IPS DF 19.7 (cell line): Measurements from ENCODE around the gene ADM5.
A peak's percentile ranks its signal among the peaks of the same experiment; 100 is the strongest.
"Not testable (repeated sequence)": the region's sequence is repeated elsewhere in the genome, so short reads cannot be mapped to it uniquely, and the experiment has no call there.

ENCODE experiments used
- DNase-seq: peaks from one replicate; pipeline ENCODE4 v3.0.0-alpha.2; 2013; ENCODE audit warnings: low read depth, low spot score

The ADM5 gene

GRCh38 chr19:49701271-49701786, 11.9 kb downstream of the ADM5 start:
- no peak for DNase-seq

DNA sequence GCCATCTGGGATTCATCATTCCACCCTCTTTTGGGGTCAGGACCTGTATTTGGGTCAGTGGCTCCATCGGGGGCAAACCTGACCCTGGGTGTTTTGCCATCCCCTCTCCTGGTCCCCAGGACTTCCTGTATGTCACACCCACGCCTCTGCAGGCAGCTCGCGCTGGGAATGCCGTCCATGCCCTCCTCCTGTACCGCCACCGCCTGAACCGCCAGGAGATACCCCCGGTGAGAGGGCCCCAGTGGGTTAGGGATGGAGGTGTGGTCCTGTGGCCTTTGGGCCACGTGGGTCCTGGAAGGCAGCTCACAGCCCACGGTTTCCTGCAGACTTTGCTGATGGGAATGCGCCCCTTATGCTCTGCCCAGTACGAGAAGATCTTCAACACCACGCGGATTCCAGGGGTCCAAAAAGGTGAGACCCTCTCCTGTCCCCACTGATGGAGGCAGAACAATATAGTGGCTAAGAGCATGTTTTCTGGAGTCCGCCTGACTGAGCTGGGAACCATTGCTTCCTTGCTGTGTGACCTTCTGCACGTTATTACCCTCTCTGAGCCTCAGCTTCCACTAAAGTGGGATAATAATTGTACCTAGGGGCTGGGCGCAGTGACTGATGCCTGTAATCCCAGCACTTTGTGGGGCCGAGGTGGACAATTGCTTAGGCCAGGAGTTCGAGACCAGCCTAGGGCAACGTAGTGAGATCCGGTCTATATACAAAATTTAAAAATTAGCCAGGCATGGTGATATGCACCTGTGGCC, 15.7 kb downstream of the ADM5 start:
- no peak for DNase-seq

GRCh38 chr19:49705919-49706318, 16.5 kb downstream of the ADM5 start:
- DNase-seq = no peak

DNA sequence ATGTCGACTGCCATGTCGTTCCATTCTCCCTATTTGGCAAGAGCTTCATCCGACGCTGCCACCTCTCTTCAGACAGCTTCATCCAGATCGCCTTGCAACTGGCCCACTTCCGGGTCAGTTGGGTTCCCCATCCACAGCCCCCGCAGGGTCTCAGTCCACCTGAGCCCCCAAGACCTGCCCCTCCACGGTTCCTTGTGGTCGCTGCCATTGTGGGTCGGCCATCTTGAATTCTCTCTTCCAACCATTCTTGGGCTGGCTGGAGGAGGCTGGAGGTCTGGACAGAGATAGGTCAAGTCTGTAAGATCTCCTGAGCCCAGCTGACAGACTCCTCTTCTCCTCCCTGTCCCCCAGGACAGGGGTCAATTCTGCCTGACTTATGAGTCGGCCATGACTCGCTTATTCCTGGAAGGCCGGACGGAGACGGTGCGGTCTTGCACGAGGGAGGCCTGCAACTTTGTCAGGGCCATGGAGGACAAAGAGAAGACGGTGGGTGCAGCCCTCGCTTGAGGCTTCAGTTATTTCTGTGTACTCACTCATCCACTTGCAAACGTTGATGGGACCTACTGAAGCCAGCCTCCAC, 21.1 kb downstream of the ADM5 start:
- no peak for DNase-seq

GRCh38 chr19:49712397-49712859, 23.0 kb downstream of the ADM5 start:
- peak; percentile 35 for DNase-seq

- DNase-seq = no peak
These were observed 23.9 kb downstream of the ADM5 start for GRCh38 chr19:49713236-49713845.

DNA sequence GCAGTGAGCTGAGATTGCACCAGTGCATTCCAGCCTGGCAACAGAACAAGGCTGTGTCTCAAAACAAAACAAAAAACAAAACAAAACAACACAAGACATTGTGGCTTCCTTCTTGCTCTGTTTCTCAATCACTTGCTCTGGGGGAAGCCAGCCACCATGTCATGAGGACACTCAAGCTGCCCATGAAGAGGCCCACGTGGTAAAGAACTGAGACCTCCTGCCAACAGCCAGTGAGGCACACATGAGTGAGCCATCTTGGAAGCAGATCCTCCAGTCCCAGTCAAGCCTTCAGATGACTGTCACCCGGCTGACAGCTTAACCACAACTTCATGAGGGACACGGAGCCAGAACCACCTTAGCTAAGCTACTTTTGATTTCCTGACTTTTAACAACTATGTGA, 26.8 kb downstream of the ADM5 start:
- no peak for DNase-seq

DNA sequence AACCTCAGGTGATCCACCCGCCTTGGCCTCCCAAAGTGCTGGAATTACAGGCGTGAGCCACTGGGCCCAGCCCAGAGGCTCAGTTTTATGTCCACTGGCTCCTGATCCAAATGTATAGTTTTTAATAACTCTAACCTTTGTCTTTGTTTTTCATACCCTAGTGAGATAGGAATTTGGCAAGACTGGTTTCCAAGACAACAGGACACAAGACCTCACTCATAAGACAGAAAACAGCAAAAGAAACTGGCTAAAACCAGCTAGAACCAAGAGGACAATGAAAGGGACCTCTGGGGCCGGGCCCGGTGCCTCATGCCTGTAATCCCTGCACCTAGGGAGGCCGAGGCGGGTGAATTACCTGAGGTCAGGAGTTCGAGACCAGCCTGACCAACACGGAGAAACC, 29.1 kb downstream of the ADM5 start:
- no peak for DNase-seq

GRCh38 chr19:49718991-49719390, 29.6 kb downstream of the ADM5 start:
- no peak for DNase-seq

GRCh38 chr19:49719420-49719819, 30.0 kb downstream of the ADM5 start:
- not testable (repeated sequence) for DNase-seq

GRCh38 chr19:49727217-49728030, 38.0 kb downstream of the ADM5 start:
- DNase-seq = no peak

GRCh38 chr19:49730166-49730565, 40.8 kb downstream of the ADM5 start:
- DNase-seq = no peak

- no peak for DNase-seq
These were observed 48.9 kb downstream of the ADM5 start for GRCh38 chr19:49738268-49738667.

DNA sequence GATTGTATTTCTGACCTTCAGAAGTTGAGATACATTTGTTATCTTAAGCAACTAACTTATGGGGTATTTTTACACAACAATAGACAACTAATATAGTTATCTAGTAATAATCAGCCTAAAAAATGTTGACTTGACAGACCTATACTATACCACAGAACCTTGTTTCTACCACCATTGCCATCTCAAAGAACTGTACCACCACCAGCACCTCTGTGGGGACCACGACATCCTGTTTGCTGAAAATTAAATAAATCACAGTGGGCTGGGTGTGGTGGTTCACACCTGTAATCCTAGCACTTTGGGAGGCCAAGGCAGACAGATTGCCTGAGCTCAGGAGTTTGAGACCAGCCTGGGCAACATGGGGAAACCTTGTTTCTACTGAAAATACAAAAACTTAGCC, 49.7 kb downstream of the ADM5 start:
- DNase-seq = no peak

- no peak for DNase-seq
These were observed 50.5 kb downstream of the ADM5 start for GRCh38 chr19:49739933-49740332.
